ENCODE data around the gene ANKFY1.
A peak's percentile ranks its signal among the peaks of the same experiment; 100 is the strongest.

The ANKFY1 gene

GRCh38 chr17:4247361-4247970 lies 16.3 kb downstream of the ANKFY1 start:
- no peaks in the 10 kb centered on the region for H3K27me3 Mint-ChIP-seq
- peaks cover 28% of the 10 kb centered on the region for H3K4me1 Mint-ChIP-seq
- ATAC-seq (ENCODE audit: low read depth): no peak
- H3K27ac Mint-ChIP-seq: no peak overlapping the region
- DNase-seq (ENCODE audit: low spot score in 2 of 2): no peak
- no peaks in the 10 kb centered on the region for H3K9me3 Mint-ChIP-seq
- no peak overlapping the region for H3K4me3 Mint-ChIP-seq
- peaks cover 9% of the 10 kb centered on the region for H3K36me3 Mint-ChIP-seq

GRCh38 chr17:4246674-4247073 lies 17.1 kb downstream of the ANKFY1 start:
- Mint-ChIP-seq H3K27ac (no peak overlapping the region), H3K9me3 (no peaks in the 10 kb centered on the region), H3K36me3 (peaks cover 9% of the 10 kb centered on the region), H3K27me3 (no peaks in the 10 kb centered on the region), H3K4me1 (peaks cover 25% of the 10 kb centered on the region), H3K4me3 (no peak overlapping the region)
- ATAC-seq (ENCODE audit: low read depth): no peak
- DNase-seq (ENCODE audit: low spot score in 2 of 2): no peak

- peaks cover 16% of the 10 kb centered on the region for H3K36me3 Mint-ChIP-seq
- H3K9me3 Mint-ChIP-seq: no peaks in the 10 kb centered on the region
- no peak overlapping the region for H3K4me3 Mint-ChIP-seq
These were observed 22.2 kb downstream of the ANKFY1 start for GRCh38 chr17:4241535-4241934.

GRCh38 chr17:4236456-4236855 lies 27.3 kb downstream of the ANKFY1 start:
- Mint-ChIP-seq H3K4me1 (no peaks in the 10 kb centered on the region), H3K27me3 (no peaks in the 10 kb centered on the region), H3K9me3 (no peaks in the 10 kb centered on the region), H3K4me3 (no peak overlapping the region), H3K27ac (no peak overlapping the region), H3K36me3 (peaks cover 18% of the 10 kb centered on the region)
- ATAC-seq (ENCODE audit: low read depth) (no peak), DNase-seq (ENCODE audit: low spot score in 2 of 2) (no peak)

More at GRCh38 chr17:4241535-4241934, 22.2 kb downstream of the ANKFY1 start:
- H3K4me1 Mint-ChIP-seq: peaks cover 9% of the 10 kb centered on the region
- H3K27ac Mint-ChIP-seq: no peak overlapping the region
- DNase-seq (ENCODE audit: low spot score in 2 of 2) (no peak), ATAC-seq (ENCODE audit: low read depth) (no peak)
- H3K27me3 Mint-ChIP-seq: no peaks in the 10 kb centered on the region

GRCh38 chr17:4235372-4236279 lies 28.2 kb downstream of the ANKFY1 start:
- no peaks in the 10 kb centered on the region for H3K9me3 Mint-ChIP-seq
- no peak overlapping the region for H3K4me3 Mint-ChIP-seq
- no peaks in the 10 kb centered on the region for H3K27me3 Mint-ChIP-seq
- H3K4me1 Mint-ChIP-seq: no peaks in the 10 kb centered on the region
- H3K36me3 Mint-ChIP-seq: peaks cover 17% of the 10 kb centered on the region
- H3K27ac Mint-ChIP-seq: no peak overlapping the region
- ATAC-seq (ENCODE audit: low read depth) (no peak), DNase-seq (ENCODE audit: low spot score in 2 of 2) (no peak)

- Mint-ChIP-seq H3K4me1 (no peaks in the 10 kb centered on the region), H3K27ac (no peak overlapping the region), H3K4me3 (no peak overlapping the region), H3K9me3 (no peaks in the 10 kb centered on the region), H3K27me3 (no peaks in the 10 kb centered on the region), H3K36me3 (peaks cover 12% of the 10 kb centered on the region)
- ATAC-seq (ENCODE audit: low read depth) (no peak), DNase-seq (ENCODE audit: low spot score in 2 of 2) (no peak)
These were observed 29.4 kb downstream of the ANKFY1 start for GRCh38 chr17:4234401-4234800.

GRCh38 chr17:4233668-4234258 lies 30.0 kb downstream of the ANKFY1 start:
- Mint-ChIP-seq H3K9me3 (no peaks in the 10 kb centered on the region), H3K4me1 (no peaks in the 10 kb centered on the region), H3K27ac (peak overlapping the region; percentile 45), H3K36me3 (peaks cover 12% of the 10 kb centered on the region), H3K27me3 (no peaks in the 10 kb centered on the region), H3K4me3 (no peak overlapping the region)
- DNase-seq (ENCODE audit: low spot score in 2 of 2) (no peak), ATAC-seq (ENCODE audit: low read depth) (no peak)

GRCh38 chr17:4232168-4232813 lies 31.5 kb downstream of the ANKFY1 start:
- Mint-ChIP-seq H3K9me3 (no peaks in the 10 kb centered on the region), H3K27me3 (no peaks in the 10 kb centered on the region), H3K36me3 (peaks cover 12% of the 10 kb centered on the region), H3K27ac (no peak overlapping the region), H3K4me1 (no peaks in the 10 kb centered on the region), H3K4me3 (no peak overlapping the region)
- ATAC-seq (ENCODE audit: low read depth) (no peak), DNase-seq (ENCODE audit: low spot score in 2 of 2) (no peak)

- Mint-ChIP-seq H3K27ac (no peak overlapping the region), H3K27me3 (no peaks in the 10 kb centered on the region), H3K9me3 (no peaks in the 10 kb centered on the region), H3K4me1 (no peaks in the 10 kb centered on the region), H3K4me3 (no peak overlapping the region), H3K36me3 (peaks cover 15% of the 10 kb centered on the region)
- ATAC-seq (ENCODE audit: low read depth): no peak
- DNase-seq (ENCODE audit: low spot score in 2 of 2): no peak
These were observed 33.9 kb downstream of the ANKFY1 start for GRCh38 chr17:4229627-4230541.

- Mint-ChIP-seq H3K4me3 (no peak overlapping the region), H3K36me3 (peaks cover 7% of the 10 kb centered on the region), H3K9me3 (no peaks in the 10 kb centered on the region), H3K27me3 (no peaks in the 10 kb centered on the region), H3K4me1 (no peaks in the 10 kb centered on the region), H3K27ac (no peak overlapping the region)
- ATAC-seq (ENCODE audit: low read depth): no peak
- no peak for DNase-seq (ENCODE audit: low spot score in 2 of 2)
These were observed 41.7 kb downstream of the ANKFY1 start for GRCh38 chr17:4221899-4222659.

- Mint-ChIP-seq H3K36me3 (peaks cover 8% of the 10 kb centered on the region), H3K27me3 (no peaks in the 10 kb centered on the region), H3K4me1 (no peaks in the 10 kb centered on the region), H3K9me3 (no peaks in the 10 kb centered on the region), H3K27ac (no peak overlapping the region), H3K4me3 (no peak overlapping the region)
- DNase-seq (ENCODE audit: low spot score in 2 of 2): no peak
- no peak for ATAC-seq (ENCODE audit: low read depth)
These were observed 42.6 kb downstream of the ANKFY1 start for GRCh38 chr17:4221163-4221562.

GRCh38 chr17:4220655-4221054 lies 43.1 kb downstream of the ANKFY1 start:
- ATAC-seq (ENCODE audit: low read depth) (no peak), DNase-seq (ENCODE audit: low spot score in 2 of 2) (no peak)
- no peaks in the 10 kb centered on the region for H3K27me3 Mint-ChIP-seq
- H3K9me3 Mint-ChIP-seq: no peaks in the 10 kb centered on the region
- peaks cover 8% of the 10 kb centered on the region for H3K36me3 Mint-ChIP-seq
- H3K4me1 Mint-ChIP-seq: peaks cover 1% of the 10 kb centered on the region
- no peak overlapping the region for H3K4me3 Mint-ChIP-seq
- H3K27ac Mint-ChIP-seq: peak overlapping the region; percentile 9

GRCh38 chr17:4219241-4219640 lies 44.5 kb downstream of the ANKFY1 start:
- H3K27ac Mint-ChIP-seq: no peak overlapping the region

More at GRCh38 chr17:4219241-4219640, 44.5 kb downstream of the ANKFY1 start:
- Mint-ChIP-seq H3K4me1 (peaks cover 6% of the 10 kb centered on the region), H3K4me3 (no peak overlapping the region), H3K9me3 (no peaks in the 10 kb centered on the region), H3K36me3 (peaks cover 10% of the 10 kb centered on the region), H3K27me3 (no peaks in the 10 kb centered on the region)
- no peak for DNase-seq (ENCODE audit: low spot score in 2 of 2)
- ATAC-seq (ENCODE audit: low read depth): no peak

Measured in memory B cell (primary cell).